Right lobe of liver (tissue), 4 donors: Measurements from ENCODE around the gene NFATC4.

Source experiments
- POLR2A ChIP-seq: fragments of 450-650 bp; IDR thresholded peaks from one replicate; pipeline ENCODE4 v1.6.1; 2017; ENCODE audit warnings: antibody characterized with exemption, mild to moderate bottlenecking
- TF ChIP-seq, protein P1 (sequence below), 4 donors: fragments of 200-600 bp in 3 of 4; fragments of 450-650 bp in 1 of 4; IDR thresholded peaks; one replicate each; pipeline versions ENCODE4 v1.5.1 to v1.8.0; 2016 to 2022; ENCODE audit warnings: antibody characterized with exemption in 4 of 4, mild to moderate bottlenecking in 2 of 4
- donor health status: DM: no; HTN: no; CAD: no.
- donor health status: DM: no; HTN: no; CAD: no.
- donor health status: DM: no; HTN: yes; CAD: no.

DNA sequence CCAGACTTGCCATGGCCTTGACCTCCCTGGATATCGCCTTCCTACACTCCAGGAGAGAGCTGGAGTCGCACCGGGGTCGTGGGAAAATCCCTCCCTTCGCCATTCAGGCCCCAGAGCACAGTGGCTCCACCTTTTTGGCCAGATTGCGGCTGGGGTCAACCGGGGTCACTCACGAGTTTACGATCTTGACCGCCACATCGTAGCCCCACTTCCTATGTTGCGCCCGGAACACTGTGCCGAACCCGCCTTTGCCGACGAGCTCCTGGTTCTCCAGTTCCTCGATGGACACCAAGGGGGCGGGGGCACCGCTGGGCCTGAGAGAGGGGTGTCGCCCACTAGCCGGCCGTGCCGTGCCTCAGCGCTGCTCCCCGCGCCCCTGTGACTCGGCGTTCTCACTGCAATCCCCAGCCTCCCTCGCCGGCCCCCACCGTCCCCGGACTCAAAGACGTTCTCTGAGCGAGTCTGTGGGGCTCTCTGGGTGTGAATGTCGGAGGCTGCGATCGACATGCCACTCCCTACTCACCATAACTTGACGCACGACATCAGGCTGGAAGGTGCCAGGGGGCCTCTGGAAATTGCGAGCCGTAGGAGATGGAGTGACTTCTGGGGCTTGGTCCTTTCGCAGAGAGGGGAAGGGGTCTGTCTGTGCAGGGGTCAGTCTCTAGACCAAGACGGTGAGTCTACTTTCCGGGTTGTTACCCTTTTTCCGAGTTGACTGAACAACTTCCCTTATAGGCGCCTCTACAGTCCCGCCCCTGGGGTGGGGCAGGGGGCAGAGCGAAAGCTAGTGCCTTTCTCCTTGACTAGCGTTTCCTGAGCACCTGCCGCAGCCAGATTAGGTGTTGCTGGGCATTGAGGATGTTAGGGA, 28.5 kb upstream of the NFATC4 start, which contains the start of gene RIPK3:
- TF ChIP-seq, protein P1, sequence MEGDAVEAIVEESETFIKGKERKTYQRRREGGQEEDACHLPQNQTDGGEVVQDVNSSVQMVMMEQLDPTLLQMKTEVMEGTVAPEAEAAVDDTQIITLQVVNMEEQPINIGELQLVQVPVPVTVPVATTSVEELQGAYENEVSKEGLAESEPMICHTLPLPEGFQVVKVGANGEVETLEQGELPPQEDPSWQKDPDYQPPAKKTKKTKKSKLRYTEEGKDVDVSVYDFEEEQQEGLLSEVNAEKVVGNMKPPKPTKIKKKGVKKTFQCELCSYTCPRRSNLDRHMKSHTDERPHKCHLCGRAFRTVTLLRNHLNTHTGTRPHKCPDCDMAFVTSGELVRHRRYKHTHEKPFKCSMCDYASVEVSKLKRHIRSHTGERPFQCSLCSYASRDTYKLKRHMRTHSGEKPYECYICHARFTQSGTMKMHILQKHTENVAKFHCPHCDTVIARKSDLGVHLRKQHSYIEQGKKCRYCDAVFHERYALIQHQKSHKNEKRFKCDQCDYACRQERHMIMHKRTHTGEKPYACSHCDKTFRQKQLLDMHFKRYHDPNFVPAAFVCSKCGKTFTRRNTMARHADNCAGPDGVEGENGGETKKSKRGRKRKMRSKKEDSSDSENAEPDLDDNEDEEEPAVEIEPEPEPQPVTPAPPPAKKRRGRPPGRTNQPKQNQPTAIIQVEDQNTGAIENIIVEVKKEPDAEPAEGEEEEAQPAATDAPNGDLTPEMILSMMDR (IDR thresholded peaks at IDR 0.05) = no peak
- no peak for TF ChIP-seq POLR2A
